Measurements from ENCODE around the gene DNA2.

Gene DNA2

DNA sequence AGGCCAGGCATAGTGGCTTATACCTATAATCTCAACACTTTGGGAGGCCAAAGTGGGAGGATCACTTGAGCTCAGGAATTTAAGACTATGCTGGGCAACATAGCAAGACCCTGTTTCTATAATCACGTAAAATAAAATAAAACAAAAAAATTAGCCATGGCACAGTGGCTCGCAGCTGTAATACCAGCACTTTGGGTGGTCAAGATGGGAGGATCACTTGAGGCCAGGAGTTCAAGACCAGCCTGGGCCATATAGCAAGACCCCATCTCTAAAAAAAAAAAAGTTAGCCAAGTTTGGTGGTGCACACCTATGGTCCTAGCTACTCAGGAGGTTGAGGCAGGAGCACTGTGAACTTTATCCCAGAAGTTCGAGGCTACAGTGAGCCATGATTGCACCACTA is 30.9 kb downstream of the DNA2 start:
- DNase-seq: no peak

DNA sequence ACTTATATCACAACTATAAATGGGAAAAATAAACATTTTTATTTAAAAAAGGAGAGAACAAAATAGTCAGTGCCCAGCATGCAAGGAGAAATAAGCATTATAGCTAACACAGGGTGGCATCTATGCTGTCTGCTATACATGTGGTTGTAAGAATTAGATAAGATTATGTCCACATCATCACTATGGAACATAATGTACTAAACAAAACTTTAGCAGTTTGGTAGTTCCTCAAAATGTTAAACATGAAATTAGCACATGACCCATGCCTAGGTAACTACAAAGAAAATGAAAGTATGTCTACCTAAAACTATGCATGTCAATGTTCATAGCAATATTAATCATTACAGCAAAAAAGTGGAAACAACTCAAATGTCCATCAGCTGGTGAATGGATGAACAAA is 36.0 kb downstream of the DNA2 start:
- DNase-seq: no peak

DNA sequence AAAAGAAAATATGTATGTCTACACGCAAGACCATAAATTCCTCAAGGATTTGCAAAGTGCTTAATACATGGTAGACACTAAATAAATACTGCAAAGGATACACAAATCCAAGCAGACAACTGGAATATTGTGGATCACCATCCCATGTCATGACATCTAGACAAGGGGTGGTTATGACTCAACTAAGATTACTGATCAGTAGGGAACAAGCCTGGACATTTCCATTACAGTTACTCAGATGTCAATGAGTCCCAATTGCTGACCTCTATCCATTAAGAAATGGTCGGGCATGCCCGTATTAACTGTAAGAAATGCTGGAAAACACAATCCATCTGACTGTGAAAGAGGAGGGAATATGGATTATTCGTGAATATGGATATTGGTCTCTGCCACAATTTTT is 37.1 kb downstream of the DNA2 start:
- no peak for DNase-seq

DNA sequence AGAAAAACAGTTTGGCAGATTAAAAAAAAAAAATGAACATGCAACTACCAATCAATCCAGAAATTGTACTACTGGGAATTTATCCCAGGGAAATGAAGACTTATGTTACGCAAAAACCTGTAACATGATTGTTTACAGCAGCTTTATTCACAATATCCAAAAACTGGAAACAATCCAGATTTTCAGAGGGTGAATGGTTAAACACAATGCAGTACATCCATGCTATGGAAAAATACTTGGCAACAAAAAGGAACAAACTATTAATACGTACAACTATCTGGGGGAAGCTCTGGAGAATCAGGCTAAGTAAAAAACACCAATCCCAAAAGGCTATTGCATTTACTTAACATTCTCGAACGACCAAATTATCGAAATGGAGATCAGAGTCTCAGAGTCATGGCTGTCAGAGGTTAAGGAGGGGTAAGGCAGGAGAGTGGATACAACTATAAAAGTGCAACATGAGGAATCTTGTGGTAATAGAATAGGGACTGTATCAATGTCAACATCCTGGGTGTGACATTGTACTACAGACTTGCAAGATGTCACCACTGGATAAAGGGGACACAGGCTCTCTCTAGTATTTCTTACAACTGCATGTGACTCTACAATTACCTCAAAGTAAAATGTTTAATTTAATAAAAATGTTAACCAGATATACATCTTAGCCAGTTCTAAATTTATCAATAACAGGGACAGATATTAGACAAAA is 43.2 kb downstream of the DNA2 start:
- no peak for DNase-seq

DNA sequence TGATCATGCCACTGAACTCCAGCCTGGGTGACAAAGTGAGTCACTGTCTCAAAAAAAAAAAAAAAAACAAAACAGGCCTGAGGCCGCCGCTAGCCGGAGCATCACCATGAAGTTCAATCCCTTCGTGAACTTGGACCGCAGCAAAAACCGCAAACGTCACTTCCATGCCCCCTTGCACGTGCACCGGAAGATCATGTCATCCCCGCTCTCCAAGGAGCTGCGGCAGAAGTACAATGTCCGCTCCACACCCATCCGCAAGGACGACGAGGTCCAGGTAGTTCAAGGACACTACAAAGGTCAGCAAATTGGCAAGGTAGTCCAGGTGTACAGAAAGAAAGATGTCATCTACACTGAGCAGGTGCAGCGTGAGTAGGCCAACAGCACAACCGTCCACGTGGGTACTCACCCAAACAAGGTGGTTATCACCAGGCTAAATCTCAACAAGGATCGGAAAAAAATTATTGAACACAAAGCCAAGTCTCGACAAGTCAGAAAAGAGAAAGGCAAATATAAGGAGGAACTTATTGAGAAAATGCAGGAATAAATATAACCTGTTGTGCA is 47.2 kb downstream of the DNA2 start:
- no peak for DNase-seq

DNA sequence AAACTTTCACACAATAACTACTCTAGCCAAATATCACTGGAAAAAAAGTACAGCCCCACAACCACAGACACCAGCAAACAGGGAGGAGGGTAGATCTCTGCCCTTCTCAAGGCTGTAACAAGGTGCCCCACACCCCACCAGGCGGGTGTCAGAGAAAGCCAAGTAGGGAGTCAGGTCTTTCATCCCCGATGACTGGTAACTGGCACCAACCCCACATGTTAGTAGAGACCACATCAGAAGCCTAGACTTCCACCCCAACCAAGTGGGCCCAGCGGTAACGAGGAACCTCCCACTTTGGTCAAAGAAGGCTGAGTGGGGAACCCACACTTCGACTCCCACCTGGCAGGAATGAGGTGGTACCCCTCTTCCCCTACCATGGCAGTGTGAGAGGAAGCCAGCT is 48.3 kb downstream of the DNA2 start:
- DNase-seq: no peak

DNA sequence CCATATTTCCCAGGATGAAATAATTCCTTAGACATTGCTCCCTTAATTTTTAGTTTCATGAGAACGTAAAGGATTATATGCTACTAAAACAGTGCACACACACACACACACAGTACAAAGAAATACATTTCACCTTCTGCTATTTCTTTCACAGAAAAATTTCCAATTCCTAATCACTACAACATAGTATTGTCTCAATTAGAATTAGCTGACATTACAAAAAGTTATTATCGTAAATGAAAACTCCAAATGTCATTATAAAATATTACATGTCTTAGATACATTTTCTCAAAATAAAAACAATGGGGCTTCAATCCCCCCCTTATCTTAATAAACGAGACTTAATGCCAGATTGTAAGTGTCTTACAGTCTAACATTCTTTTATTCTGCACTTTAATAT is 52.4 kb downstream of the DNA2 start:
- no peak for DNase-seq

DNA sequence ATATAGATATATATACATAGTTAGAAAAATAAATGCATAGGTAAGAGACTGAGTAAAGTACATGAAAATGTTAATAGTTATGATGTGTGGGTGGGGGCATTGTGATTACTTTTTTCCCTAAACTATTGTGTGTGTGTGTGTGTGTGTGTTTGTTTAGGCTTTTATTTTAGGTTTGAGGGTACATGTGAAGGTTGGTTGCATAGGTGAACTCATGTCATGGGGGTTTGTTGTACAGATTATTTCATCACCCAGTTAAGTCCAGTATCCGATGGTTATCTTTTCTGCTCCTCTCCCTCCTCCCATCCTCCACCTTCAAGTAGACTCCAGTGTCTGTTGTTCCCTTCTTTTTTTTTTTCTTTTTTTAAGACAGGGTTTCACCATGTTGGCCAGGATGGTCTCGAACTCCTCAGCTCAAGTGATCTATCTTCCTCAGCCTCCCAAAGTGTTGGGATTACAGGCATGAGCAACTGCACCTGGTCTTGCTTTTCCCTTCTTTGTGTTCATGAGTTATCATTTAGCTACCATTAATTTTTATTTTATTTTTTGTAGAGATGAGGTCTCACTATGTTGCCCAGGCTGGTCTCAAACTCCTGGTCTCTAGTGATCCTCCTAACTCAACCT is 62.8 kb downstream of the DNA2 start:
- no peak for DNase-seq

DNA sequence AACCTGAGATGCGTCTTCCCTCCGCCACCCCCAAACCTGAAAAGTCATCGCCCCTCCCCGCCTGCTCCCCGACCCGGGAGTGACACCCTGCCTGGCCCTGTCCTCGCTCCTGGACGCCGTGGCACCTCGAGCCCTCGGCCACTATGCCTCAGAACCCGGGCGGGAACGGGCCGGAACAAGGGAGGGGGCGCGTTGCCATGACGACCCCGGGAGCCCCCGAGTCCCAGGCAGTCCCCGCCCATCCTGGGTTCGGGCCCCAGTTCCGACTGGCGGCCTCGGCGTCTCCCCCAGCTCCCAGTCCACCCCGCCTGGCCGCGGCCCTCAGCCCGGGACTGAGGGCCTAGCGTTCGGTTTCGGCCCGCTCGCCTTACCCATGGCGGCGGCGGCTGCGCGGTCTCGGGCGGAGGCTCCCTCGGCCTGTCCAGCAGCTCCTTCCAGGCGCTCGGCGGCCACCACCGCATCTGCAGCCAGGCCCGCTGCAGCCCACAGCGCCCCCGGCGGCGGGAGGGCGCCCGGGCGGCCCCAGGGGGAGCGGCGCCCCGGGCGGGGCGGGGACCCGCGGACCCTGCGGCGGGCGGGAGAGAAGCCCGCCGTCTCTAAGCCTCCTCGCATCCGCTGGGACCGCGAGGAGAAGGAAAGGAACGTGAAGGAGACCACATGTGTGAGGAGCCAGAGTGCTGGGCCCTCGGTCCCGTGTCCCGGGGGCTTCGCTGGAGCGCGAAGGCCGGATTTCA is 64.8 kb downstream of the DNA2 start, which contains the start of gene RUFY2:
TSS of gene RUFY2 (minus strand) at position 463 of the 734 bp plus-strand sequence. CDS start at position 375, 88 bp downstream.
- DNase-seq: no peak

DNA sequence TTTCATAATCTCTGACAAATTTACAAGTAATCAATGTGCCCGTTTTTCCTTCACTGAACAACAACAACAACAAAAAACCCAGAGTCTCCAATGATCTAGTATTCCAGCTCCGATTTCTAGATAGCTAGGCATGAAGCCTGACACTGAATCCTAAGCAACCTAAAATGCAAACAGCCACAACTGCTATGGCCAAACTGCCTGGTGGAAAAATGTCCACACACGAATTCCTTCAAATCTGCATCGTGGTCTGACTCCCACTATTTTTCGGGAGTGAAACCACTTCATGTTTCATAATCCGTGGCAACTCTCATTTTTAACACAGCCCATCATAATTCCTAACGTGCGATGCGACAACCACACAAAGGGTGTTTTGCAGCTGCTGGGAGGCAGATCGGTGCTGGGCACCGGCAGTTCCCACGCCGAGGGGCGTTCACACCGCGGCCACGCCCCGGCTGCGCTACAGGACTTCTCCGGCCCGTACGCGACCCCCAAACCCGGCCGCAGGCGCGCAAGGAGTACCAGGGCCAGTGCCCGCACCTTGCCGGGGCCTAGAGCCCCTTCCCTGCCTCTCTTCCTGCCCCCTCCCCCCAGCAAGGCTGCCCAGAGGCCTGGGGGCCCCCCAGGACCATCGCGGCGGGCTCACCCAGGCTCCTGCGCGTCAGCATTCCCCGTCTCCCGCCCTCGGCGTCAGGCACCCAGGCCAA is 65.5 kb downstream of the DNA2 start:
- DNase-seq: no peak

DNA sequence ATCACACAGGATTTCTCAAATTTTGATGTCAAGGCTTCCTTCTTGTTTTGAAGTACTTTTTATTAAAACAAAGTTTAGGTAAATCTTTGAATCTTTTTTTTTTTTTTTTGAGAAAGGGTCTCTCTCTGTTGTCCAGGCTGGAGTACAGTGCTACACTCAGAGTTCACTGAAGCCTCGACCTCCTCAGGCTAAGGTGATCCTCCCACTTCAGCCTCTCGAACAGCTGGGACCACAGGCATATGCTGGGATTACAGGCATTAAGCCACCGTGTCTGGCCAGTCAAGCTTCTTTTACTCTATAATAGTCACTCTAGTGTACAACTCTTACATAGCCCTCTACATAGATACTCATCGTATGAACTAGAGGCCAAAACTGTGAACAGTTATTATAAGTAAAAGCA is 68.1 kb downstream of the DNA2 start:
- DNase-seq: no peak

DNA sequence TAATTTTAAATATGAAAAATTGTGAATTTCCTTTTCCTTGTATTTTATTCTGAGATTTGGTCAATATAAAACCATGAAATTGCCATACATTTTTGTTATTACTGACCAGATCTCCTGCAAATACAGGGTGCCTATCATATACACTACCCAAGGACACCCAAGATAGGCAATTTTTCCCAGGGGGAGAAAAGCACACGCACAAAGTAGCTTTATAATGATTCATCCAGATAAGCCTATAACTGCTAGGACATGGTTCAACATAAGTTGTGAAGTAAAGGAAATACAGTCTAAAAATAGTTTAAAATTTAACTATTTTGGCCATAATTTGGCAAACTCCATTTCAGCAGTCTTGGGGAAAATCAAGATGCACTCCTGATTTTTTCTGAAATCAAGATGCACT is 69.5 kb downstream of the DNA2 start:
- no peak for DNase-seq

DNA sequence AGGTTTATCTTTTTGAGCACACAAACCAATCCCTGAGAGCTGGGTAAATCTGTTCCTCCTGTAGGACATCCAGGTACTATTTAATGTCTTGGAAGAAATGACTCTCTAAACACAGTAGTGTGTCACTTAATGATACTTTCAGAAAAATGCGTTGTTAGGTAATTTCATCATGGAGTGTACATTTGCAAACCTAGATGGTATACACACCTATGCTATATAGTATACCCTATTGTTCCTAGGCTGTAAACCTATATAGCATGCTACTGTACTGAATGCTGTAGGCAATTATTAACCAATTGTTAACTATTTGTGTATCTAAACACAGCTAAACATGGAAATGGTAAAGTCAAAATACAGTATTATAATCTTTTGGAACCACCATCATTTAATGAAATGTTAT is 74.8 kb downstream of the DNA2 start:
- DNase-seq: no peak

DNA sequence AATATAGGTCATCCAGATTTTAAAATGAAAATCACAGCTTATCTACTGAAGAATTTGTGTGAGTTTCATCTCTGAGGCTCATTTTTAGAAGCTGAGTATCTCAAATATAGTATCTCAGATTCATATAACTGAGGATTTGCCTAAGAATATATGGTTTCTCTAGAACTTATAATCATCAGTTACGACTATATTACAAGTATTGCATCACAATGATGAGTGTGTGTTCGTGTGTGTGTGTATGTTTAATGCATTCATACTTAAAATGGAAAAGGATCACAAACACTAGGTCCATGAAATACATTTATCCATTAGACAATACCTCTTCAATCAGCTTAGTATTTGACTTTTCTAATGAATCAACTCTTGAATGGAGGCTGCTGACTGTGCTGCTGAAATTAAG is 86.0 kb downstream of the DNA2 start:
- DNase-seq: no peak

DNA sequence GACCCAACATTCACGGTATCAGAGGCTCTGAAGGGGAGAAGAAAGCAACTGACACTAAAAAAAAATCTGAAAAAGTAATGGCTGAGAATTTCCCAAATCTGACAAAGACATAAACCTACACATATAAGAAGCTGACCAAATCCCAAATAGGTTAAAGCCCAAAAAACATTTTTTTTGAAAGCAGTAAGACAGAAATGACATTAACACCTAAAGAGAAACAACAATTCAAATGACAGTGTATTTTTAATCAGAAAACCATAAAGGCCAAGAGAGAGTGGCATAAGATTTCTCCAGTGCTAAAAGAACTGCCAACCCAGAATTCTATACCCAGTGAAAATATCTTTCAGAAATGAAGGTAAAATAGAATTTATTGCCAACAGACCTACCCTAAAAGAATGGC is 100.2 kb downstream of the DNA2 start:
- DNase-seq: no peak

DNA sequence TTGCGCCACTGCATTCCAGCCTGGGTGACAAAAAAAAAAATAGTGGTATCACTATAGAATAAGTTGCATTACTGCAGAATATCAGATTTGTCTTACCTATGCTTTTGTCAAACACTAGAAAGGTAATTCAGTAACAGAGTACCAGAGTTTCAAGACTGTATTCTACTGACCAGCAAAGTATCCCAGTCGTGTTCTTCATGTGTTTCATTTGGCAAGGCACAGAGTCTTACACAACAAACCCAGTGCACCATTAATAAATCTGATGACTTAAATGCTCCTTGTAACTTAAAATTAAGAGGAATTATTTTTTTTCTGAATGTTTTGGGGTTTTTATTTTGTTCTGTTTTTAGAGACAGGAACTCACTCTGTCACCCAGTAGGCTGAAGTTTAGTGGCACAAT is 104.7 kb downstream of the DNA2 start:
- no peak for DNase-seq

DNA sequence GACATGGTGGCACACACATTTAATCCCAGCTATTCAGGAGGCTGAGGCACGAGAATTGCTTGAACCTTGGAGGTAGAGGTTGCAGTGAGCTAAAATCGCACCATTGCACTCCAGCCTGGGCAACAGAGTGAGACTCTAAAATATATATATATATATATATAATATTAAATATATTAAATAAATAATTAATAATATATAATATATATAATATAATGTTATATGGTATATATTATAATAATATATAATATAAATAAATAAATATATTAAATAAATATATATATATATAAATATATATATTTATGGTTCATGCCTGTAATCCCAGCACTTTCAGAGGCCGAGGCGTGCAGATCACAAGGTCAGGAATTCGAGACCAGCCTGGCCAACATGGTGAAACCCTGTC is 105.2 kb downstream of the DNA2 start:
- no peak for DNase-seq

DNA sequence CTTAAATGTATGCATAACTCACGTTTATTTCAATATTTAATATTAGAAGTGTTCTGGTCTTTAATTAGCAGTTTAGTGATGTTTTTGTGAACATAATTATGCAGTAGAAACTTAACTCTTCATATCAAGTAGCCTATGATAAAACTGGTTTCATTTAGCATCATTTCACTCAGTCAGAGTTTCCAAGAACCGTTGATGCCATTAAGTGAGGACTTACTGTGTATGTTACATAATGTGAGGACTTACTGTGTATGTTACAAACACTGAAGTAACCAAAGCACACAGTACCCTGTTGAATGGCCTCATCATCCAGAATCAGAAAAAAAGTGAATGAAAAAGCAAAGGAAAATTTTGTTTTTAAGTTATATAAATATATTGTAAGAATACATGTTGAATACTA is 106.2 kb downstream of the DNA2 start:
- DNase-seq: no peak

DNA sequence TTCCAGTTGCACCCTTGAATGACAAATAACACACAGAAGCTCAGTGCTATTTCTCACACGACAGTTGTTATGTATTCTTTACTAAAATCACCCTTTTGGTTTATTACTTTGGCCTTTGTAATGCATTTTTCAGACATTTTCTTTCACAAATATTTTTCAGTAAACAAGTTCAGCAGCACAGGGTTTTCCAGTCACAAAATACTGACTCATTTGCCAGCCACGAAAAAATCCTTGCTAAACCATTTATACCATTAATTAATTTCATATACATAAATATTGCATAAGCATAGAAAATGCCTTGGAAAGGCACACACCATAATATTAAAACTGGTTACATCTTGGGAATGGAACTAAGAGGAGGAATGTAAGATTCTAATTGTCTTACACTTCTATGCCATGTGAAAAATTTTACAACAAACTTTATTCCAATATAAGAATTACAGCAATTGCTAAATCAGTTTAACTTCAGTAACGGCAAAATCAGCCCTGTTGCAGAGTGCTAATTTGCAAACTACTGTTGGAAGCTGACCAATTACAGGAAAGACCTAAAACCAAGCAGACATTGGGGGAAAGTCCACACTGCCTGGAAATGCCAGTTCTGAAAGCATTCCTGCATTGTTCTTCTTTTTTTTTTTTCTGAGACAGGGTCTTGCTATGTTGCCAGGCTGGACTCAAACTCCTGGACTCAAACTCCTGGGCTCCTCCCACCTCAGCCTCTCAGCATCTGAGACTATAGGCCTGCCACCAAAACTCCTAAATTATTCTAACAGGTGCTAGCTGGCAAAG is 107.5 kb downstream of the DNA2 start:
- no peak for DNase-seq

Data from cortex of kidney (tissue), 1 donor.